Measurements from ENCODE around the gene DYRK1A.
A peak's percentile ranks its signal among the peaks of the same experiment; 100 is the strongest.
"Not testable (repeated sequence)": the region's sequence is repeated elsewhere in the genome, so short reads cannot be mapped to it uniquely, and the experiment has no call there.

The DYRK1A gene

DNA sequence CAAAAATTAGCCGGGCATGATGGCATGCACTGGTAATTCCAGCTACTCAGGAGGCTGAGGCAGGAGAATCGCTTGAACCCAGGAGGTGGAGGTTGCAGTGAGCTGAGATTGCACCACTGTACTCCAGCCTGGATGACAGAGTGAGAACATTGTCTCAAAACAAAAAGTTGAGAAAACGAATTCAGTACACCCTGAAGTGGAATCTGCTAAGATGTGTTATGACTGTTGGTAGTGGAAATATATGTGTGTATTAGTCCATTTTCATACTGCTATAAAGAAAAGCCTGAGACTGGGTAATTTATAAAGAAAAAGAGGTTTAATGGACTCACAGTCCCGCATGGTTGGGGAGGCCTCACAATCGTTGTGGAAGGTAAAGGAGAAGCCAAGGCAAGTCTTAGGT lies 158.4 kb downstream of the DYRK1A start:
- DNase-seq (ENCODE audit: extremely low read depth in 1 of 2, low read depth in 1 of 2), result not testable (repeated sequence)

DNA sequence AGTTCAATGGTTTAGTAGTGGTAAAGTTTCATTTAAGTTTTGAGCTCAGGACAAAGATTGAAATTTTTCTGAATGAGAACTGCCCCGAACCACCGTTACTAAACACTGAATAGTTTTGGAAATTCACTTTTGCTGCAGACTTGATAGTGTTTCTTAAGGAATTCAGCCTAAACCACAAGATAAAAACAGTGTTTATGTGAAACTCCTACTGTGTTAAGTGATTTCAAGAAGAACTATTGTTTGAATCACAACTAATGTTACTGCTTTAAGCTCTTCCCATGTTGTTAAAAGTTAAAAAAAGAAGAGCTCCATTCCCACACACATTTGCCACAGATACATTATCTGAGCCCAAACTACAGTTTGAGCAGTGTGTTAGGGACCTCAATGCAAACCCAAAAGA lies 159.2 kb downstream of the DYRK1A start:
- no peak for DNase-seq (ENCODE audit: extremely low read depth in 1 of 2, low read depth in 1 of 2)

- DNase-seq (ENCODE audit: extremely low read depth in 1 of 2, low read depth in 1 of 2), result no peak
Measured at GRCh38 chr21:37527103-37527502, 160.5 kb downstream of the DYRK1A start.

DNA sequence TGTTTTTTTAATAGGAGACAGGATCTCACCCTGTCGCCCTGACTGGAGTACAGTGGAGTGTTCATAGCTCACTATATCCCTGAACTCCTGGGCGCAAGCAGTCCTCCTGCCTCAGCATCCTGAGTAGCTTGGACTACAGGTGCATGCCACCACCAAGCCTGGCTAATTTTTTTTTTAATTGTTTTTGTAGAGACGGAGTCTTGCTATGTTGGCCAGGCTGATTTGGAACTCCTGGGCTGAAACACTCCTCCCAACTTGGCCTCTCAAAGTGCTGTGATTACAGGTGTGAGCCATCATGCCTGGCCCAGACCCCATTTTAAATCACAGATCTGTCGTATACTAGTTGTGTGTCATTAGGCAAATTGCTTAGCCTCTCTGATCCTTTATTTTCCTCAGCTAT lies 161.1 kb downstream of the DYRK1A start:
- no peak for DNase-seq (ENCODE audit: extremely low read depth in 1 of 2, low read depth in 1 of 2)

GRCh38 chr21:37528150-37528937 lies 161.8 kb downstream of the DYRK1A start:
- no peak for DNase-seq (ENCODE audit: extremely low read depth in 1 of 2, low read depth in 1 of 2)

GRCh38 chr21:37529649-37530048 lies 163.1 kb downstream of the DYRK1A start:
- DNase-seq (ENCODE audit: extremely low read depth in 1 of 2, low read depth in 1 of 2), result no peak

DNA sequence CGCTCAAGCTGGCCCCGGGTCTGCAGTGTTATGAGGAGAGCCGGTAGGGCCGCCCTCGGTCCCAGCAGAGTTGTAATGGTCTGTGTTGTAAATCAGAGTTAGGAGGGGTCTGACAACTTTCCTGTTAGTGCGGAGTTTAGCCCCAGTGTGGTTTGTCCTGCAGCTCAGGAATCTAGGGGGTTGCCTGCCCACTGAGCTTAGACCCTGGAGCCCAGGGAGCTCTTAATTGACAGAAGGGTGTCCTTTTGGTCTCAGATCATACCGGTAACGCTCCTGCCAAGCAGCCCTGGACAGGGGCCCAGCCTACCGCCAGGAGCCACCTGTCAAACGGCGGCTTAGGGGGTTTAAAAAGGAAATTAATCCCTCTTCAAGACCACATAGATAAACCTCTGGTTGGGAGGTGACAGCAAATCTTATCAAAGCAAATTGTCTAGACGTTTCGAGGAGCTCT lies 164.4 kb downstream of the DYRK1A start:
- DNase-seq (ENCODE audit: extremely low read depth in 1 of 2, low read depth in 1 of 2), result no peak

DNA sequence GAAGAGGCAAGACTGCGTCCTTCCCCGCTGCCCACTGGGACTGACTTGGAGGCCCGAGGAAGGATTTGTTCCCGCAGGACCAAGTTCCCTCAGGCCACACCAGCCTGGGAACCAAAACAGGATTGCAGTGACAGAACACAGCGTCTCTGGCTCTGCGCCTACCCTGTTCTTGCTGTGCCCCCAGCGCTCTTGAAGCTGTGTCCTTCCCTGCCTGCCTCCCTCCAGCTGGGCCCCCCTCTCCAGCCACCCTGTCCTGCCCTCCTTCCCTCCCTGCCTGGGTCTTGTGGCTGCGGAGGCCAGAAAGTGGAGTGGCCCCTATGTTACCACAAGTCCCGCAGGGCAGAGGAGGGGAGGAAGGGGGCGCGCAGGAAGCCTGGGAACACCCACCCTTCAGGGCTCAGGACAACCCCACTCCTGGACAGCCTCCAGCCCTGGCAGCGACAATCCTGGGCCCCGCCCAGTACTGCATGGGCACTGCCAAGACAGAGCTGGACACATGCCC lies 164.9 kb downstream of the DYRK1A start:
- DNase-seq (ENCODE audit: extremely low read depth in 1 of 2, low read depth in 1 of 2), result no peak

DNA sequence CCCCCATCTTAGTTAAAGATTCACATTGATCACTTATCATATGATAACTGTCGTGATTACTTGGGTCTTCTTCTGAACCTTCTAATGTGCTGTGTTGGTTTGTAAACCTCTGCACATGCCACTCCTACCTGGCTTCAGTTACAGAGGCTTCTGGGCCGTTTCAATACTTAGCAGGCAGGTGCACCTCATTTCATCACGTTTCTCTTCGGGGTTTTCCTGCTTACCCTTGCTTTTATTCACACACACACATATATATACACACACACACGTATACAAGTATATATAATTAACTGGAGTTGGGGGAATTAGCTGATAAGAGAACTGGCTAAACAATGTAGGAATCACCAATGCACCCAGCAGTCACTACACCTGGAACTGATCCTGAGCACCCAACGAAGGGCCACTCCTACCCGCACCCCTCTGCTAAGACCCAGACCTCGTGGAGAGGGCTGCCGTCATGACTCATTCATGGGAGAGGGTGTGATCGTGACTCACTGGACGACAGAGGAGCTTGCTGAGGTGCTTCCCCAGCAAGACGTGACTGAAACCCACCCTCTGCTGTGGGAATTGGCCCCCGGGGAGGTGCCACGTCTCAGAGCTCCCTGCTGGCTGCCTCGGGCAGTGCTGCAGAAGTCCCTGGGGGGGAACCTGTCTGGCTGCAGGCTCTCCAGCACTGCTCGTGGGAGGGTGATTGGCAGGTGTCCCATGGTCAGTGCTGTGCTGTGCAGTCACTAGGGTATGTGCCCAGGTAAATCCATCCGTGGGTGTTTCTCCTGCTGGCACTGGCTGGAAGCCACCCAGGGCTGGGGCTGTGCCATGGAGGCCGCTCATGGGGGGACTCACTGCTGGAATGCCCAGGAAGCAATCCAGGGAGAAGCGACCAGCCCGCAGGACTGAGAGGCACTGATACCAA lies 166.6 kb downstream of the DYRK1A start:
- DNase-seq (ENCODE audit: extremely low read depth in 1 of 2, low read depth in 1 of 2), result peak; percentile 27 to 33

DNA sequence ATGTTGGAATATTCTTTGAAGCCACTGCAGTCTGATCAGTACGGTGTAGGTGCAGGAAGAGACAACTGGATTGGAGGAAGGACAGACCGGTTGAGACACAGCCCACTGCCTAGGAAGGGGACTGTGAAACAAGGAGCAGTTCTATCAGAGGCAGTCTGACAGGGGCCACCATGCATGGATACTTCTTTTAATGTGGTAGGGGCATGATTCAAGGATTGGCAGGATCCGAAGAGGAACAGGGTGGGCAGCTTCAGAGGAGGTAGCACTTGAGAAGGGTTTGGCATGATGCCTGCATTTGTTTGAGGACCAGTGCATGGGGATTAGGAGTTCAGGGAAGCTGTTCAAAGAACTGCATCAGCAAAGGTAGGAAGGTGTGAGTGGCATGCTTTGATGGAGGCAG lies 167.9 kb downstream of the DYRK1A start:
- DNase-seq (ENCODE audit: extremely low read depth in 1 of 2, low read depth in 1 of 2), result no peak

GRCh38 chr21:37535130-37535529 lies 168.6 kb downstream of the DYRK1A start:
- DNase-seq (ENCODE audit: extremely low read depth in 1 of 2, low read depth in 1 of 2), result no peak

DNA sequence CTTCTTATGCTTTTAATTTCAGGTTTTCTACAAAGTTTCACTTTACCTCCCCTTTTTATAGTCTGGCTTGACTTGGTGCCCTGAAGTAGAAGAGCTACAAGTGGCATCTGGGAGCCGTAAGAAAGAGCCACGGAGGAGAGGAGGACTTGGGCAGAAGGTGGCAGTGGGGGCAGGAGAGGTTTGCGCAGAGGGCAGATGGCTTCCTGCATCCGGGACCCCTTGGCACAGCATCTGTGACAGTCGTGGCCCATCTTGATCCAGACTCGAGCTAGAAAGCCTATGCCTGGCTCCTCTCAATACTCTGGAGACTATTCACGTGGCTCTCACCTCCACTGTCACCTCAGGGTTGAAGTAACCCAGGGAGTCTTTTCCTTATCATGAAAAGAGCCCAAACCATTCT lies 169.1 kb downstream of the DYRK1A start:
- no peak for DNase-seq (ENCODE audit: extremely low read depth in 1 of 2, low read depth in 1 of 2)

- no peak for DNase-seq (ENCODE audit: extremely low read depth in 1 of 2, low read depth in 1 of 2)
Measured at GRCh38 chr21:37536616-37537278, 170.2 kb downstream of the DYRK1A start.

DNA sequence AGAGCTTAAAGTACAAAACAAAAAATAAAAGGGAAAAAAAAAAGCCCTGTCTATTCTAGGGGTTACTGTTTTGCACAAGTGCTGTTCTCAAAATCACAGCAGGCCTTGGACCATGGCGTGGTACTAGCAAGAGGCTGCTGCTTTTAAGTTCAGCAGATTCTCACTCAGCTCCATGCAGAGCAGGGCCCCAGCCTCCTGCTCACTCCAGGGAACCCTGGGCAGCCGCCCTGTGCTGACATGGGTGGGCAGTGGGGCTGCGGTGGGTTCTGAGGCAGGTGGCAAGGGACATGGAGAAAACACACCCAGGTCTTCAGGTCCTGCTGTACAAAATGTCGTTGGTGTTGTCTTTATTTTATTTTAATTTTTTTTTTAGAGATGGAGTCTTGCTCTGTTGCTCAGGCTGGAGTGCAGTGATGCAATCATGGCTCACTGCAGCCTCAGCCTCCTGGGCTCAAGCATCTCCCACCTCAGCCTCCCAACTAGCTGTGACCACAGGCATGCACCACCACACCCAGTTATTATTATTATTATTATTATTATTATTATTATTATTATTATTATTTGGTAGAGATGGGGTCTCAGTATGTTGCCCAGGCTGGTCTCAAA lies 170.9 kb downstream of the DYRK1A start:
- no peak for DNase-seq (ENCODE audit: extremely low read depth in 1 of 2, low read depth in 1 of 2)

- DNase-seq (ENCODE audit: extremely low read depth in 1 of 2, low read depth in 1 of 2), result no peak
Measured at GRCh38 chr21:37538971-37539590, 172.5 kb downstream of the DYRK1A start.

- not testable (repeated sequence) for DNase-seq (ENCODE audit: extremely low read depth in 1 of 2, low read depth in 1 of 2)
Measured at GRCh38 chr21:37541128-37541527, 174.6 kb downstream of the DYRK1A start.

DNA sequence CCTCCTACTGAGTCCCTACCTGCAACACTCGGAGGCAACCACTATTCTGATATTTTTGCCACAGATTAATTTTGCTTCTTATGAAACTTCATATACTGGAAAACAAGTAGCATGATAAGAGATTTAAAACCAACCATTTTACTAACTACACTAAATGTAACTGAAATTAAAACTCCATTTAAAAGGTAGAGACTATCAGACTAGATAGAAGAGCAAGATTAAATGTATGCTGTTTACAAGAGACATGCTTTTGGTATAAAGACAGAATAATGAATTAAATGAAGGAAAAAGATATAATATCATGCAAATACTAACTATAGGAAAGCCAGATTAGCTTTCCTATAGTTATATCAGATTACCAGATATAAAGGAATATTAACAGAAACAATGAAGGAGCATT lies 175.9 kb downstream of the DYRK1A start:
- no peak for DNase-seq (ENCODE audit: extremely low read depth in 1 of 2, low read depth in 1 of 2)

DNA sequence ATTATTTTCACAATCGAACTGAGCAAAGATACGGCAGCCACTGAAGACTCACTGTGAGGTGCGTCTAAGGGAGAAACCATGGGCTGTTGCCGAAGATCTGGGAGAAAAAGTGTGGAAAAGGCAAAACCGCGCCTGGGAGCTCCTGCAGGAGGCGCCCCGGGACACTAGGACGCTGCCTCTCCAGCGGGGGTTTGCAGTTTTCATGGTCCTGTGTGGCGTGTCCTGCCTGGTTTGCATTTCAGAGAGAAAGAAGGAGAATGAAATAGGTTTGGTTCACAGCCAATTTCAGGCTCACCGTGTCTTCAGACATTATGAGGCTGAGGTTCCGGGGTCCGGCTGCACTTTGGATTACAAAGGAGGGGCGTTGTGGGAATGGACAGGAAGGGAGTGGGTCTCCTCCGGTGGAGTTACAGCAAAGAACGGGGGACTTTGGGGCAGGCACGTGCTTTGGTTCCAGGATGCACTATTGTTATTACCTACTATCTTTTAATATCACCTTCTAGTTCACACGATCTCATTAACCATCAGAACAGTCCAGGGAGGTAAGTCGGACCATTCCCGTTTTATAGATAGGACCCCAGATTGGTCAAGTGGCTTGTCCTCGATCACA lies 179.8 kb downstream of the DYRK1A start:
- no peak for DNase-seq (ENCODE audit: extremely low read depth in 1 of 2, low read depth in 1 of 2)

DNA sequence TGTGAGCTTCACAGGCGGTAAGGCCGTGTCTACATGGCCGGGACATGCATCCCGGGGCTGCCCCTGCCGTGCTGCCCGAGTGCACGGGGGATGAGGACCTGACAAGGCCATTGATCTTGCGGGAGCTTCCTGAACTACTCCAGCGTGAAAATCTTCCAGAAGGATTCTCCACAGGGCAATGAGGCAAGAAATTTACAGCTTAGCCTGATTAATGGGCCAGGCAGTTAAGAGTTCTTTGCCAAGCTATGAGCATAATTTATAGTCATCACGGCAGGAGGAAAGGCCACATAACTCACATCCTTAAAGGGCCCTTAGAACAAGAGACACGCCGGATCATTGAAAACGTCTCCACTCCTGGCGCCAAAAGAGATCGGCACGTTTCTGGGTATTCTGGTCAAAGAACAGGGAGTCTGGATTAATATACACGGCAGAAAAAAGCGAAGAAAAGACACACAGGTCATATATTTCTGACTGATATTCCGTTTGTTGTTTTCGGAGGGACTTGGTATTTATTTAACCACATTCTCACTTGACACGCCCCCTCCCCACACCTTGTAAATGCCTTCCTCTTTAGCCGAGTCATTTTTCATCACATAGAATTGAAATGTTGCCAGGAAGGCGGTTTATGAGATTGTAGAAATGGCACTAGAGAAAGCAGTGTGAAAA lies 180.5 kb downstream of the DYRK1A start:
- no peak for DNase-seq (ENCODE audit: extremely low read depth in 1 of 2, low read depth in 1 of 2)
